ENCODE results near the gene DHX32. TPM values are rescaled to one million over a fixed set of nuclear protein-coding genes. Genes with fewer than 3 reads are reported as not detected.

Gene DHX32
- total and polyA plus RNA-seq, 2 donors (not counting 3 experiments of a cell fraction or from before 2014, with no cell fraction given) = 17.1 to 29.6 TPM

- intact Hi-C loops (cut with micrococcal nuclease) = loop anchor here (5.0 kb wide), 1 partner anchor 731 kb away; no protein-coding TSS in a partner anchor
- dilution Hi-C loops (cut with MboI; ENCODE audit: extremely low pct_ligation_motif_present, low sequenced_read_pairs) = no loop called here
- no TSS peak for BruUV-seq (replicated peaks)
- H3K9ac ChIP-seq (replicated peaks; ENCODE audit: extremely low read depth, insufficient read depth, low read length) = no peak overlapping the region
- H2AFZ ChIP-seq (ENCODE audit: low read depth, low read length) = no peak overlapping the region
- peaks cover 4 to 10% of the 10 kb centered on the region in 2 experiments for H3K36me3 ChIP-seq (ENCODE audit: control insufficient read depth in 2 of 2, extremely low read depth in 1 of 2, insufficient read depth in 2 of 2, low read length in 2 of 2)
- no peaks in the 10 kb centered on the region for H3K79me2 ChIP-seq (ENCODE audit: control insufficient read depth, insufficient read depth, low read length)
- H3K9me1 ChIP-seq (replicated peaks; ENCODE audit: control insufficient read depth, extremely low read depth, insufficient read depth, low read length) = no peaks in the 10 kb centered on the region
- no peak overlapping the region for H3K4me2 ChIP-seq (ENCODE audit: insufficient read depth, low read length)
- FAIRE-seq (no peak), DNase-seq (ENCODE audit: low read depth, low spot score) (no peak)
- ChIA-PET CTCF (interaction anchor here (1.1 to 1.6 kb wide), 3 partner anchors 11 to 68 kb away, joined by 3 to 5 read pairs (median 4); no protein-coding TSS in a partner anchor), POLR2A (no interaction called here)
- no peaks in the 10 kb centered on the region for H4K20me1 ChIP-seq (replicated peaks; ENCODE audit: control insufficient read depth, extremely low read depth, insufficient read depth, low read length)
- no peak overlapping the region for H3K27ac ChIP-seq (ENCODE audit: insufficient read depth, low read depth, low read length)
- H3K4me1 ChIP-seq (ENCODE audit: control insufficient read depth, extremely low read depth, insufficient read depth, low read length) = no peaks in the 10 kb centered on the region
- no peak overlapping the region for H3K4me3 ChIP-seq (replicated peaks in 1 of 3; ENCODE audit: insufficient read depth in 1 of 3, low read depth in 1 of 3, low read length in 3 of 3)
- no peak for TF ChIP-seq EZH2 (IDR thresholded peaks at IDR 0.05; ENCODE audit: borderline replicate concordance, low read depth, low read length, severe bottlenecking)
- no peaks in the 10 kb centered on the region for H3K9me3 ChIP-seq (replicated peaks; ENCODE audit: control insufficient read depth, insufficient read depth, low read length)
- no peaks in the 10 kb centered on the region for H3K27me3 ChIP-seq (ENCODE audit: control insufficient read depth in 2 of 2, insufficient read depth in 2 of 2, low read length in 2 of 2)
Observed at GRCh38 chr10:125866421-125867029, 14.6 kb downstream of the DHX32 start.

GRCh38 chr10:125865120-125865519 is 16.0 kb downstream of the DHX32 start:
- H3K79me2 ChIP-seq (ENCODE audit: control insufficient read depth, insufficient read depth, low read length) = no peaks in the 10 kb centered on the region
- no peak for TF ChIP-seq GATA2 (IDR thresholded peaks at IDR 0.05; ENCODE audit: insufficient read depth, insufficient read length, low read depth, low read length)
- no peak for TF ChIP-seq MYC (IDR thresholded peaks at IDR 0.05; ENCODE audit: low read depth, low read length)
- TF ChIP-seq MAX (IDR thresholded peaks at IDR 0.05; ENCODE audit: insufficient read depth, insufficient read length) = no peak
- no peak for TF ChIP-seq CTCF (IDR thresholded peaks at IDR 0.05; ENCODE audit: extremely low read depth in 1 of 2, insufficient read depth in 1 of 2, low read depth in 1 of 2, low read length in 2 of 2)
- TF ChIP-seq EZH2 (IDR thresholded peaks at IDR 0.05; ENCODE audit: borderline replicate concordance, low read depth, low read length, severe bottlenecking) = no peak
- TF ChIP-seq POLR2AphosphoS5 (IDR thresholded peaks at IDR 0.05; ENCODE audit: insufficient read depth, low read depth, low read length) = no peak
- TF ChIP-seq FOS (IDR thresholded peaks at IDR 0.05; ENCODE audit: borderline replicate concordance, insufficient read depth, low read length) = no peak
- no peak for TF ChIP-seq POLR2A (IDR thresholded peaks at IDR 0.05; ENCODE audit: low read depth, low read length)
- no peak for TF ChIP-seq JUN (IDR thresholded peaks at IDR 0.05; ENCODE audit: borderline replicate concordance, insufficient read depth, insufficient read length, low read depth)
- ChIA-PET POLR2A (no interaction called here), CTCF (interaction anchor here (1.1 to 1.6 kb wide), 3 partner anchors 10 to 69 kb away, joined by 3 to 5 read pairs (median 4); no protein-coding TSS in a partner anchor)
- dilution Hi-C loops (cut with MboI; ENCODE audit: extremely low pct_ligation_motif_present, low sequenced_read_pairs) = no loop called here
- H3K27me3 ChIP-seq (ENCODE audit: control insufficient read depth in 2 of 2, insufficient read depth in 2 of 2, low read length in 2 of 2) = no peaks in the 10 kb centered on the region
- DNase-seq (ENCODE audit: low read depth, low spot score) (no peak), FAIRE-seq (no peak)
- peaks cover 4 to 12% of the 10 kb centered on the region in 2 experiments for H3K36me3 ChIP-seq (ENCODE audit: control insufficient read depth in 2 of 2, extremely low read depth in 1 of 2, insufficient read depth in 2 of 2, low read length in 2 of 2)
- H2AFZ ChIP-seq (ENCODE audit: low read depth, low read length) = no peak overlapping the region
- no TSS peak for BruUV-seq (replicated peaks)
- H3K27ac ChIP-seq (ENCODE audit: insufficient read depth, low read depth, low read length) = no peak overlapping the region
- H3K9ac ChIP-seq (replicated peaks; ENCODE audit: extremely low read depth, insufficient read depth, low read length) = no peak overlapping the region
- no peaks in the 10 kb centered on the region for H3K9me3 ChIP-seq (replicated peaks; ENCODE audit: control insufficient read depth, insufficient read depth, low read length)
- H3K4me3 ChIP-seq (replicated peaks in 1 of 3; ENCODE audit: insufficient read depth in 1 of 3, low read depth in 1 of 3, low read length in 3 of 3) = no peak overlapping the region
- intact Hi-C loops (cut with micrococcal nuclease) = loop anchor here (5.0 kb wide), 1 partner anchor 732 kb away; no protein-coding TSS in a partner anchor
- no peaks in the 10 kb centered on the region for H3K9me1 ChIP-seq (replicated peaks; ENCODE audit: control insufficient read depth, extremely low read depth, insufficient read depth, low read length)
- no peak overlapping the region for H3K4me2 ChIP-seq (ENCODE audit: insufficient read depth, low read length)
- no peaks in the 10 kb centered on the region for H3K4me1 ChIP-seq (ENCODE audit: control insufficient read depth, extremely low read depth, insufficient read depth, low read length)
- no peaks in the 10 kb centered on the region for H4K20me1 ChIP-seq (replicated peaks; ENCODE audit: control insufficient read depth, extremely low read depth, insufficient read depth, low read length)
